Fibroblast of skin of back (primary cell): Measurements from ENCODE around the gene PCDHB15.

Source experiments
- DNase-seq: peaks from one replicate; pipeline ENCODE4 v3.0.0-alpha.2; 2013

Gene PCDHB15

GRCh38 chr5:141250576-141250975, 5.4 kb downstream of the PCDHB15 start:
- DNase-seq: no peak

GRCh38 chr5:141258464-141258863, 13.3 kb downstream of the PCDHB15 start:
- DNase-seq: no peak

- no peak for DNase-seq
Observed at GRCh38 chr5:141258948-141259347, 13.8 kb downstream of the PCDHB15 start.

GRCh38 chr5:141260458-141261237, 15.5 kb downstream of the PCDHB15 start:
- no peak for DNase-seq

- no peak for DNase-seq
Observed at GRCh38 chr5:141261238-141261546, 16.0 kb downstream of the PCDHB15 start.

GRCh38 chr5:141269195-141269594, 24.0 kb downstream of the PCDHB15 start:
- no peak for DNase-seq

- DNase-seq: no peak
Observed at GRCh38 chr5:141272906-141273305, 27.7 kb downstream of the PCDHB15 start.

GRCh38 chr5:141298376-141298775, 53.2 kb downstream of the PCDHB15 start:
- DNase-seq: no peak
